GM18499 (cell line): ENCODE results near the gene AMN.

Experiments used
- ATAC-seq: cut with Tn5 transposase; IDR thresholded peaks from one replicate; pipeline ENCODE4 v1.9.1; 2021; ENCODE audit warnings: moderate number of reproducible peaks; ENCODE audit not compliant: insufficient read depth, unreplicated experiment

The AMN gene

GRCh38 chr14:102927346-102927877 is 4.9 kb downstream of the AMN start:
- no peak for ATAC-seq

- no peak for ATAC-seq
Measured at GRCh38 chr14:102927878-102928411, 5.5 kb downstream of the AMN start.

GRCh38 chr14:102928412-102929240 is 6.2 kb downstream of the AMN start:
- no peak for ATAC-seq

- no peak for ATAC-seq
Measured at GRCh38 chr14:102929241-102930137, 7.0 kb downstream of the AMN start.

- ATAC-seq = no peak
Measured at GRCh38 chr14:102930138-102930752, 7.8 kb downstream of the AMN start.

- ATAC-seq = no peak
Measured at GRCh38 chr14:102930753-102931579, 8.5 kb downstream of the AMN start.

- no peak for ATAC-seq
Measured at GRCh38 chr14:102931580-102932285, 9.3 kb downstream of the AMN start.

GRCh38 chr14:102932484-102933248 is 10.2 kb downstream of the AMN start:
- no peak for ATAC-seq

- no peak for ATAC-seq
Measured at GRCh38 chr14:102933618-102934231, 11.3 kb downstream of the AMN start.

- ATAC-seq = no peak
Measured at GRCh38 chr14:102935756-102936155, 13.3 kb downstream of the AMN start.

GRCh38 chr14:102937331-102938175 is 15.1 kb downstream of the AMN start:
- no peak for ATAC-seq

GRCh38 chr14:102938191-102938590 is 15.7 kb downstream of the AMN start:
- ATAC-seq = no peak

GRCh38 chr14:102939329-102939728 is 16.9 kb downstream of the AMN start:
- ATAC-seq = no peak

- no peak for ATAC-seq
Measured at GRCh38 chr14:102939820-102940561, 17.5 kb downstream of the AMN start.

- no peak for ATAC-seq
Measured at GRCh38 chr14:102940729-102941362, 18.4 kb downstream of the AMN start.
